ENCODE measurements around the gene ROCK2. TPM values are rescaled to one million over a fixed set of nuclear protein-coding genes. Genes with fewer than 3 reads are reported as not detected.

The ROCK2 gene
- total and polyA plus RNA-seq, 9 of the 15 experiments (the other 6 are each of a cell fraction or from before 2014, with no cell fraction given): 4.9 to 30.6 (median 14.3) TPM

DNA sequence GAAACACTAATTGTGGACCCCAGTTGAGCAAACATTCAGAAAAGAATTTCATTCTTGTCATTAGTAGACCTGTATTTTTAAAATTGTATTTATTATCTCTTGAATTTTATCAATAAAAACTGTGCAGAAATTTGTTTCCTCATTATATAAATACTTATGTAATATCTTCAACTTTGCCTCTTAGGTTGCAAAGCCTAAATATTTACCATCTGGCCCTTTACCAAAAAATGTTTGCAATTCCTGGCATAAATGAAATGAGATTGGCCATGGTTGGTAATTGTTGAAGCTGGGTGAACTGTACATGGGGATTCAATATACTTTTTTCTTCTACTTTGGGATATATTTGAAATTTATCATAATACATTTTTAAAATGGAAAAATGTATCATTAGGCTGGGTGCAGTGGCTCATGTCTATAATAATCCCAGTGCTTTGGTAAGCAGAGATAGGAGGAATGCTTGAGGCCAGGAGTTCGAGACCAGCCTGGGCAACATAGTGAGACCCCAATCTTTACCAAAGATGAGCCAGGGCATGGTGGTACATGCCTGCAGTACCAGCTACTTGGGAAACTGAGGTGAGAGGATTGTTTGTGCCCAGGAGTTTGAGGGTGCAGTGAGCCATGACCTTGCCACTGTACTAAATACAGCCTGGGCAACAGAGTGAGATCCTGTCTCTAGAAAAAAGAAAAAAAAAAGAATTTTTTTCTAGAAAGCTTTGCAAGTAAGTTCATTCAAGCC lies 100.2 kb downstream of the ROCK2 start:
- H3K27me3 ChIP-seq (ENCODE audit: control insufficient read depth in 2 of 2, insufficient read depth in 2 of 2, low read length in 2 of 2): no peaks in the 10 kb centered on the region
- TF ChIP-seq EHMT2 (IDR thresholded peaks at IDR 0.05) (no peak), PTBP1 (IDR thresholded peaks at IDR 0.05; ENCODE audit: low read depth, low read length) (no peak), ZNF121 (CRISPR knock-in tag; conservative IDR thresholded peaks at IDR 0.05) (peak; percentile 95)
- CTCF ChIA-PET (ENCODE audit: low intra/inter-chr PET ratio): no interaction called here
- intact Hi-C loops (cut with micrococcal nuclease) (no loop called here), in situ Hi-C loops (cut with MboI) (loop anchor here (25.0 kb wide), 1 partner anchor 168 kb away; no protein-coding TSS in a partner anchor)
- no peaks in the 10 kb centered on the region for H3K9me3 ChIP-seq (replicated peaks; ENCODE audit: control insufficient read depth, insufficient read depth, low read depth, low read length)
- FAIRE-seq (no peak), DNase-seq (ENCODE audit: extremely low read depth in 1 of 4, low spot score in 3 of 4) (no peak), ATAC-seq (no peak)
- H3K36me3 ChIP-seq (ENCODE audit: control insufficient read depth, insufficient read depth, low read length): peaks cover 10% of the 10 kb centered on the region; the same call in 1 of the 3 replicates
- no peak overlapping the region for H3K4me3 ChIP-seq
- POLR2A ChIA-PET: no interaction called here
- no peaks in the 10 kb centered on the region; the same call in 1 of the 2 replicates for H4K20me1 ChIP-seq (replicated peaks; ENCODE audit: control insufficient read depth, insufficient read depth, low read length)
- no peaks in the 10 kb centered on the region for H3K9me1 ChIP-seq (ENCODE audit: control insufficient read depth, insufficient read depth, low read length)
- no peak overlapping the region for H3K9ac ChIP-seq (ENCODE audit: insufficient read depth in 1 of 2, low read depth in 2 of 2, low read length in 2 of 2)
- no peak overlapping the region for H3K27ac ChIP-seq (ENCODE audit: extremely low read depth, low read depth, low read length)
- H3K4me2 ChIP-seq (ENCODE audit: insufficient read depth, low read length): no peak overlapping the region
- BruUV-seq (replicated peaks): no TSS peak
- H3K4me1 ChIP-seq (replicated peaks in 1 of 2; ENCODE audit: control insufficient read depth in 2 of 2, insufficient read depth in 2 of 2, low read length in 2 of 2): peaks cover 0 to 6% of the 10 kb centered on the region in 2 experiments; a peak in 2 of 5 replicates
- WGBS (ENCODE audit: insufficient coverage, low coverage, missing lambda C conversion rate): 100% methylated on average over 1 of the region's 1 CpG
- H2AFZ ChIP-seq (ENCODE audit: low read depth, low read length): no peak overlapping the region
- no peaks in the 10 kb centered on the region; the same call in 1 of the 3 replicates for H3K79me2 ChIP-seq (ENCODE audit: control insufficient read depth, insufficient read depth, low read length)

DNA sequence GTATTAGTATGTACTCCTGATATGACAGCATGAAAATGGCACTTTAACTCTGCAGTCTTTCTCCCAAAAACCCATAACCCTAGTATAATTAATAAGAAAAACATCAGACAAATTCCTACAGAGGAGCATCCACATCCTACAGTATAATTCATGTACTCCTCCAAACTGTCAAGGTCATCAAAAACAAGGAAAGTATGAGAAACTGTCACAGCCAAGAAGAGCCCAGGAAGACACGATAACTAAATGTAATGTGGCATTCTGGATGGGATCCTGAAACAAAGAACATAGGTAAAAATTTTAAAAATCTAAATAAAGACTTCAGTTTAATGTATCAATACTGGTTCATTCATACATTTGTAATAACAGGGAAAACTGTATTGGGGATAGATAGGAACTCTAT lies 100.9 kb downstream of the ROCK2 start:
- POLR2A ChIA-PET: no interaction called here
- Histone ChIP-seq H3K79me2 (ENCODE audit: control insufficient read depth, insufficient read depth, low read length) (no peaks in the 10 kb centered on the region; the same call in 1 of the 3 replicates), H3K27ac (ENCODE audit: extremely low read depth, low read depth, low read length) (no peak overlapping the region), H3K9me1 (ENCODE audit: control insufficient read depth, insufficient read depth, low read length) (no peaks in the 10 kb centered on the region), H3K4me2 (ENCODE audit: insufficient read depth, low read length) (no peak overlapping the region), H3K27me3 (ENCODE audit: control insufficient read depth in 2 of 2, insufficient read depth in 2 of 2, low read length in 2 of 2) (no peaks in the 10 kb centered on the region), H3K36me3 (ENCODE audit: control insufficient read depth, insufficient read depth, low read length) (peaks cover 7% of the 10 kb centered on the region; the same call in 1 of the 3 replicates), H3K9ac (ENCODE audit: insufficient read depth in 1 of 2, low read depth in 2 of 2, low read length in 2 of 2) (no peak overlapping the region), H3K4me1 (replicated peaks in 1 of 2; ENCODE audit: control insufficient read depth in 2 of 2, insufficient read depth in 2 of 2, low read length in 2 of 2) (peaks cover 0 to 6% of the 10 kb centered on the region in 2 experiments; a peak in 2 of 5 replicates), H2AFZ (ENCODE audit: low read depth, low read length) (no peak overlapping the region), H3K4me3 (no peak overlapping the region), H4K20me1 (replicated peaks; ENCODE audit: control insufficient read depth, insufficient read depth, low read length) (no peaks in the 10 kb centered on the region; the same call in 1 of the 2 replicates), H3K9me3 (replicated peaks; ENCODE audit: control insufficient read depth, insufficient read depth, low read depth, low read length) (no peaks in the 10 kb centered on the region)
- intact Hi-C loops (cut with micrococcal nuclease): loop anchor here (1.0 kb wide), 1 partner anchor 37 kb away; no protein-coding TSS in a partner anchor
- TF ChIP-seq ZKSCAN3 (CRISPR knock-in tag; IDR thresholded peaks at IDR 0.05) (no peak), ZNF316 (IDR thresholded peaks at IDR 0.05) (peak; percentile 29; the same call in 1 of the 2 replicates)
- TF ChIP-seq, protein P1, sequence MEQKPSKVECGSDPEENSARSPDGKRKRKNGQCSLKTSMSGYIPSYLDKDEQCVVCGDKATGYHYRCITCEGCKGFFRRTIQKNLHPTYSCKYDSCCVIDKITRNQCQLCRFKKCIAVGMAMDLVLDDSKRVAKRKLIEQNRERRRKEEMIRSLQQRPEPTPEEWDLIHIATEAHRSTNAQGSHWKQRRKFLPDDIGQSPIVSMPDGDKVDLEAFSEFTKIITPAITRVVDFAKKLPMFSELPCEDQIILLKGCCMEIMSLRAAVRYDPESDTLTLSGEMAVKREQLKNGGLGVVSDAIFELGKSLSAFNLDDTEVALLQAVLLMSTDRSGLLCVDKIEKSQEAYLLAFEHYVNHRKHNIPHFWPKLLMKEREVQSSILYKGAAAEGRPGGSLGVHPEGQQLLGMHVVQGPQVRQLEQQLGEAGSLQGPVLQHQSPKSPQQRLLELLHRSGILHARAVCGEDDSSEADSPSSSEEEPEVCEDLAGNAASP (IDR thresholded peaks at IDR 0.05): no peak
- CTCF ChIA-PET (ENCODE audit: low intra/inter-chr PET ratio): no interaction called here
- no peak for FAIRE-seq
- in situ Hi-C loops (cut with MboI): loop anchor here (25.0 kb wide), 1 partner anchor 169 kb away; no protein-coding TSS in a partner anchor
- WGBS (ENCODE audit: insufficient coverage, low coverage, missing lambda C conversion rate): 91% methylated on average over 1 of the region's 1 CpG
- no peak for ATAC-seq
- BruUV-seq (replicated peaks): no TSS peak
- DNase-seq (ENCODE audit: extremely low read depth in 1 of 4, low spot score in 3 of 4): no peak
